DLD1 (cell line): Measurements from ENCODE around the gene PWWP2B.
"Not testable (repeated sequence)": the region's sequence is repeated elsewhere in the genome, so short reads cannot be mapped to it uniquely, and the experiment has no call there.

Experiments used
- in situ Hi-C: cut with HindIII; loops from 2 replicates; pipeline ENCODE4 v1.10.0; 2017; ENCODE audit warnings: low sequenced_read_pairs

PWWP2B gene

GRCh38 chr10:132380986-132381385 lies 16.0 kb upstream of the PWWP2B start:
- in situ Hi-C loops: not testable (repeated sequence)

GRCh38 chr10:132381741-132382140 lies 15.3 kb upstream of the PWWP2B start:
- in situ Hi-C loops: no loop called here

GRCh38 chr10:132382231-132382922 lies 14.6 kb upstream of the PWWP2B start:
- in situ Hi-C loops: no loop called here

- in situ Hi-C loops: no loop called here
Observed at GRCh38 chr10:132383101-132383500, 13.9 kb upstream of the PWWP2B start.

- in situ Hi-C loops: no loop called here
Observed at GRCh38 chr10:132383751-132384196, 13.2 kb upstream of the PWWP2B start.

- in situ Hi-C loops: no loop called here
Observed at GRCh38 chr10:132384618-132385388, 12.2 kb upstream of the PWWP2B start.

- in situ Hi-C loops: no loop called here
Observed at GRCh38 chr10:132385389-132385667, 11.7 kb upstream of the PWWP2B start.

- in situ Hi-C loops: no loop called here
Observed at GRCh38 chr10:132385721-132386418, 11.1 kb upstream of the PWWP2B start.

- in situ Hi-C loops: no loop called here
Observed at GRCh38 chr10:132386419-132386831, 10.6 kb upstream of the PWWP2B start.

GRCh38 chr10:132386896-132387295 lies 10.1 kb upstream of the PWWP2B start:
- in situ Hi-C loops: not testable (repeated sequence)

- in situ Hi-C loops: no loop called here
Observed at GRCh38 chr10:132387764-132388210, 9.2 kb upstream of the PWWP2B start.

- in situ Hi-C loops: no loop called here
Observed at GRCh38 chr10:132388891-132389432, 8.0 kb upstream of the PWWP2B start.

- in situ Hi-C loops: no loop called here
Observed at GRCh38 chr10:132389433-132390169, 7.4 kb upstream of the PWWP2B start.

- in situ Hi-C loops: no loop called here
Observed at GRCh38 chr10:132390170-132390920, 6.7 kb upstream of the PWWP2B start.

GRCh38 chr10:132390921-132391675 lies 5.9 kb upstream of the PWWP2B start:
- in situ Hi-C loops: no loop called here

- in situ Hi-C loops: no loop called here
Observed at GRCh38 chr10:132391676-132392020, 5.4 kb upstream of the PWWP2B start.

- in situ Hi-C loops: no loop called here
Observed at GRCh38 chr10:132392184-132392800, 4.7 kb upstream of the PWWP2B start.

- in situ Hi-C loops: no loop called here
Observed at GRCh38 chr10:132392811-132393694, 3.9 kb upstream of the PWWP2B start.
